ENCODE measurements around the gene TMX2. TPM values are rescaled to one million over a fixed set of nuclear protein-coding genes. Genes with fewer than 3 reads are reported as not detected.

TMX2 gene
- total RNA-seq, 2 donors from 2014 or later: 41.3 to 49.3 TPM

DNA sequence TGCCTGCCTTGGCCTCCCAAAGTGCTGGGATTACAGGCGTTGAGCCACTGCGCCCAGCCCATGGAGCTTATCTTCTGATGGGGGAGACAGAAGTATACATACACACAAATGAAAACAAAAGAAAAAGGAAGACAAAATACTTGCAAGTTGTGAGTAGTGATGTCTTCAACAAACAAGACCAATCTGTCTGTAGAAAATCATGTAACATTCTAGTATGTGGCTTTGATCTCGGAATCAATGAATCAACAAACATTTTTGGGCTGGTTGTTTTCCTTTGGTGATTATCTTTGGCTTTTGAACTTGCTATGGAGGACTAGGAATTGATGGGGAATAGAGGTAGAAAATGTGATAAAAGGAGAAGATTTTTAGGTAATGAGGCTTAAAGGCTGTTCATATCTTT is 45.8 kb downstream of the TMX2 start:
- intact Hi-C loops (cut with DNase I): loop anchor here in 1 of 2 donors (5.0 kb wide), 1 partner anchor 39 kb away; no protein-coding TSS in a partner anchor
- DNase-seq (ENCODE audit: low spot score): no peak

- intact Hi-C loops (cut with DNase I): no loop called here
- peak; percentile 93 for DNase-seq (ENCODE audit: low spot score)
Measured at GRCh38 chr11:57761301-57762234, 49.2 kb downstream of the TMX2 start, which contains the start of gene CTNND1. Gene CTNND1 (plus strand): TSS chr11:57761802. CDS start chr11:57791479, 29,677 bp downstream.

DNA sequence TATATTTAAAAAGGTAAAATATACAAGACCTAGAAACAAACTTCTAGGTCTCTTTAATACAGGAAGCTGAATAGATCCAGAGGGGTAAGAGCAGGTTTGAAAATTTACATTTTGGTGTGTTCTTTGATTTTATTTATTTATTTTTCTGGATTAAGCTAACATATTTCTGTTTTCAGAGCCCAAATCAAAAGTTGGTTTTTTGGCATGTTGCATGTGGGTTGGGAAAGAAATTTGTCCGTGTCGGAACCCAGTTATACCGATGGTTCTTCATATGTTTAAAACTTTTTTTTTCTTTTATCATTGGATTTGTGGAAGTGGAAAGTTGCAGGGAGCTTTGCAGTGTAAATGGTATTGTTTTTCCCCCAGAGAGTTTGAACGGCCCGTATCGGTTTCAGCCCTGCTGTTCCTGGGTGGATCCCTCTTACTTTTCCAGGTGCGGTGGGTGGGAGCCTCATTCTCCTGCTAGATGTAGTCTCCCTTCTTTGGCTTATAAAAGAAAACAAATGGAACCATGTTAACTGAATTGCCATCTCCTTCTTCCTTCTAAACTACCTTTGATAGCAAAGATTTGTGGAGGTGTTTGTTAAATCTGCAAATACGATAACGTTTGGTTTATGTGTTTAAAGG is 50.0 kb downstream of the TMX2 start:
- no peak for DNase-seq (ENCODE audit: low spot score)
- intact Hi-C loops (cut with DNase I): no loop called here

GRCh38 chr11:57763568-57763967 is 51.2 kb downstream of the TMX2 start:
- intact Hi-C loops (cut with DNase I): no loop called here

DNA sequence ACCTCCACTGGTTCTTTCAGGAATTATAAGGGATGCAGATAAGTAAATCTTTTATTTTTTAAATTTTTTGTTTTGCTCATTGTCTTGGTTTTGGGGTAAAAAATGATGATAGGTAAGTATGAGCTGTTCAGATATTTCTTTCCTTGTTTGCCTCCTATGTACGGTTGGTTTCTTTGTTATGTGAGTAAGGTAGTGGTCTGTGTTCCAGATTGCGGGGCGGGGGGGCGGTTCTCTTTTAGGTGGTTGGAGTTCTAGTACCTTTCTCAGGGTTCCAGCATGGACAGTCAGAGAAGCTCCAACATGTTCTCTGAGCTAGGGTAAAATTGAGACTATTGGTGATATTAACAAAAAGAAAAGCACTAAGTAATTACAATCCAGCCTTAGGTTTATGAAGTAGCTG is 51.6 kb downstream of the TMX2 start:
- no peak for DNase-seq (ENCODE audit: low spot score)
- intact Hi-C loops (cut with DNase I): no loop called here

More at GRCh38 chr11:57763568-57763967, 51.2 kb downstream of the TMX2 start:
- no peak for DNase-seq (ENCODE audit: low spot score)

DNA sequence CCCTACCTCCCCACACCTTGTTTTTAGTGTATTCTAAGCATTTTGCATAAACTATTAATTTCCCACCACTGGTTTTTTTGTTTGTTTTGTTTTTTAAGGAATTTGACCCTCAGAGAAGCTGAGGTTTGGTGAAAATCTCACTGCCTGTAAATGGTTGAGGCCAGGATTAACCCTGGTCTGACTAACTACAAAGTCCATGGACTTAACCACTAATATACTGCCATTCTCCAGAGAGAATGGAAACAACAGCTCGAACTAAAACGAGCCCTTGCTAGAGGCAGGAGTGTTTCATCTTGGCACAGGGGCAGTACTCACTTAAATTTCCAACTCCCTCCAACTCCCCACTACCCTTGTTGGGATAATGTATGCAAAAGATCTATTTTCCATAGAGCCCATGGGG is 52.2 kb downstream of the TMX2 start:
- no peak for DNase-seq (ENCODE audit: low spot score)
- intact Hi-C loops (cut with DNase I): no loop called here

DNA sequence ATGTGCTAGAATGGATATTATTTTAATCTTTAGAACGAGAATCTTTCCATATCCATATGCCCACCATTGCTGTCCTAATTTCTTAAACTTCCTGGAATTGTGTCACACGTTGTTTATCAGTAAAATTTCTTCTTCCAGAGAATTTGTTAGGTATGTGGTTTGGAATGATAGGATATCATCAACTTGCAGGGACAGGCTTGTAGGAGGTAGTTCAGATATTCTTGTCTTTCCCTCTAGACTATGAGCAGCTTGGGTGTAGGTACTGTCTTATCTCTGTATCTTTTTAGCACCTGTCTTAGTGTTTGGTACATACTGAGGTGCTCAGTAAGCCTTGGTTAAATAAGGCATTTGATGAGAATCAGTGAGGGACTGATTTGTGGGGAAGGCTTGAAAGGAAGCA is 52.6 kb downstream of the TMX2 start:
- intact Hi-C loops (cut with DNase I): no loop called here
- no peak for DNase-seq (ENCODE audit: low spot score)

DNA sequence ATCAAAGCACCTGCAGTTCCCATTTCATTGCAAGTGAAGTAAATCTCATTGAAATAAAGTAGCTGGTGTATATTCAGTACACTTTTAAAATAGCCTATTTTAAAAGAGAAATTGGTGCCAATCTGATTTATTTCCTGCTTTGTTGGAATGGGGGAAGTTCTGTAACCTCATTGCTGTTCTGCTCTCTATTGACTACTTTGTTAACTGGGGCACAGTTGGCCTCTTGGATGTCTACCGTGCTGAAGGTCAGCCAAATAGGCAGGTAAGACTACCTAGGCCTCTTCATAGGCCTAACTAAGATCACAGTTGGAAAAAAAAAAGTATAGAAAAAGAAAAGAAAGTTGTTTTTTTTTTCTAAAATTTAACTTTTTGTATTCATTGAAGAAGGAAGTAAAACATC is 58.4 kb downstream of the TMX2 start:
- intact Hi-C loops (cut with DNase I): no loop called here
- no peak for DNase-seq (ENCODE audit: low spot score)

- intact Hi-C loops (cut with DNase I): no loop called here
- no peak for DNase-seq (ENCODE audit: low spot score)
Measured at GRCh38 chr11:57771365-57771764, 59.0 kb downstream of the TMX2 start.

- intact Hi-C loops (cut with DNase I): no loop called here
Measured at GRCh38 chr11:57772562-57772961, 60.2 kb downstream of the TMX2 start.

GRCh38 chr11:57773026-57773598 is 60.7 kb downstream of the TMX2 start:
- intact Hi-C loops (cut with DNase I): no loop called here
- DNase-seq (ENCODE audit: low spot score): no peak

More at GRCh38 chr11:57772562-57772961, 60.2 kb downstream of the TMX2 start:
- DNase-seq (ENCODE audit: low spot score): no peak

DNA sequence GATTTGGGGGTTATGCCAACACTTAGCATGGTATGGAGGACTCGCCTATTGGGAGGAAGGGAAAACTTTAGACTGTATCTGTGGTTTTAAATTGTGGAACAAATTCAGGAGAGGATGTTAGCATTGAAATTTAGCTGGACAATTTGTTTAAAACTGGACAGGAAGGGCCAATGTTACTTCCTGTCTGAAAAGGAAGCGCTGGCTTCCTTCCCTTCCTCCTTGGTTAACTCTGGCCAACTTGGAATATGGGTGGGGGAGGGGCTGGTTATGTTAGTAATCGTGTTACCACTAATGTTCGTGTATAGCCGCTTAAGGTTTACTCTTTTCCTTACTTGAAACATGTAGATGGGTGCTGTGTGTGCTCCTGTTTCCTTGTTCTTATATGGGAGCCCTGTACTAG is 63.1 kb downstream of the TMX2 start:
- no peak for DNase-seq (ENCODE audit: low spot score)
- intact Hi-C loops (cut with DNase I): no loop called here

DNA sequence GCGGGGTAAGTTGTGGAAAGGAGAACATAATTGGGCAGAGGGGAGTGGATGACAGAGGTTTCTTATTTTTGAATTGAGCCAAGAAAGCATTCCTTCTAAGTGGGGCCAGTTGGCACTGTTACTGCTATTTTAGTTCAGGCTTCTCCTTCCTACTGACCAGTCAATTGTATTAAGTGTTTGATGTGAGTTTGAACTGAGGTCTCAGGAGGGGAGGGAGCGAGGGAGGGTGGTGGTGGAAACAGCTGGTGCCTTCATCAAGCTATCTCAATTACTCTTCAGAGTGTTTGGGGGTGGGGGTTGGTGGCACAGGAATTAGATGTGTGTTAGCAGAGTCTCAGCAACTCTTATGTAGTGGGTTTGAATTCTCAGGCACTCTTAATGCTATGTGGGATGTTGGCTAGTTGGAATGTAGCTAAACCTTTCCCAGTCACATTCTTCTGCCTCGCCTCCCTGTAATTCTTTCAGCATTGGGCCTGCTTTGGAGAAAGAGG is 63.7 kb downstream of the TMX2 start:
- intact Hi-C loops (cut with DNase I): no loop called here
- no peak for DNase-seq (ENCODE audit: low spot score)

GRCh38 chr11:57776577-57777210 is 64.3 kb downstream of the TMX2 start:
- intact Hi-C loops (cut with DNase I): no loop called here
- no peak for DNase-seq (ENCODE audit: low spot score)

GRCh38 chr11:57777969-57778317 is 65.5 kb downstream of the TMX2 start:
- no peak for DNase-seq (ENCODE audit: low spot score)
- intact Hi-C loops (cut with DNase I): no loop called here

GRCh38 chr11:57778318-57779037 is 66.1 kb downstream of the TMX2 start:
- peak; percentile 93 for DNase-seq (ENCODE audit: low spot score)

DNA sequence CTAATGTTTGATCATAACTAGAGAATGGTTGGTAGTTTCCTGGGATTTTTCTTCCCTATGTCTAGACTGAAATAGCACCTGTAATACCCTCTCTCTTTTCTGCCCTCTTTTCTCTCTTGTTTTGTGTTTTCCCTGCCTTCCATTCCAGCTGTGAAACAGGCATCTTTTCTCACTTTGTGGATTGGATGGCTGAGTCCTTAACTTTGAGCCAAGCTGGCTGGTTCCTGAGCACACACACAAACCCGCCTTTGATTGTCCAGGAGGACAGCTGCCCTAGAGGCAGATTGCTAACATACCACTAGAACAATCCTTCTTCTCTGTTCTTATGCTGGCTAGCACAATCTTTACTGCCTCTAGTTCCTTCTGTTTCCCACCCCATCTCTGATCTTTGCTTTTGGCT is 66.9 kb downstream of the TMX2 start:
- intact Hi-C loops (cut with DNase I): no loop called here
- DNase-seq (ENCODE audit: low spot score): no peak

More at GRCh38 chr11:57778318-57779037, 66.1 kb downstream of the TMX2 start:
- intact Hi-C loops (cut with DNase I): no loop called here

DNA sequence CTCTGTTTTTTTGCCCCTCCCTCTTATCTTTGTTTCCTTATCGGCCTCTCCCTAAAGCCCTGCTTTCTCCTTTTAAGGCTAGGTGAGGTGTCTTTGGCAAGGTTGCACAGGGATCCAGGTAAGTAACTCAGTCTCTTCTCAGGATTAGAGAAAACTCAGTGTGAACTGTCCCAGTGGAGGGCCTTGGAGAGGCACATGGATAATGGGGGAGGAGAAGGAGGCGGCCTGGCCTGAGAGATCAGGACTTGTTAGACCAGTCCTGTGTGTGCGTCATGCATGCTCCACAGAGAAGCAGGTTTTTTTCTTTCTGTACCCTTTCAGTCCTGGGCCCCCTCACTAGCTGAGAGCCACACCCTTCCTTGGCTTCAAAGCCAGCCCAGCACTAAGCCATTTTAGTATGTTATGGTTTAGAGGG is 69.1 kb downstream of the TMX2 start:
- DNase-seq (ENCODE audit: low spot score): no peak

DNA sequence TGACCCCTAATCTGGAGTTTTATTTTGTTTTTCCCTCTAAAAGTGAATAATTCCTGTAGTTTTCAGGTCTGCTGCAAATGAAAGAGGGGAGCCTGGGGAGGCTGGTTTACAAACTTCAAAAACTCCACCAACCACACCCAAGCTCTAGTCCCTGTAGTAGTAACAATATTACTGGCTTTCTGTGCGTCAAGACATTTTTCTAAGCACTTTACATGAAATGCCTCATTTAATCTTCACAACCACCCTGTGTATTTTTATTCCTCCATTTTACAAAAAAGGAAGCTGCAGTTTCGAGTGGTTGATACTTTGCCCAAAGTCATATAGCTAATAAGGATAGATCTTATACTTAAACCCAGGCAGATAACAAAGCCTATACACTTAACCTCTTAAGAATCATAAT is 72.7 kb downstream of the TMX2 start:
- no peak for DNase-seq (ENCODE audit: low spot score)
- intact Hi-C loops (cut with DNase I): no loop called here

More for the DNA sequence above, 69.1 kb downstream of the TMX2 start:
- intact Hi-C loops (cut with DNase I): no loop called here

All from posterior vena cava (tissue), 2 donors.